ENCODE data around the gene OR5T3.
"Not testable (repeated sequence)": the region's sequence is repeated elsewhere in the genome, so short reads cannot be mapped to it uniquely, and the experiment has no call there.

The OR5T3 gene

DNA sequence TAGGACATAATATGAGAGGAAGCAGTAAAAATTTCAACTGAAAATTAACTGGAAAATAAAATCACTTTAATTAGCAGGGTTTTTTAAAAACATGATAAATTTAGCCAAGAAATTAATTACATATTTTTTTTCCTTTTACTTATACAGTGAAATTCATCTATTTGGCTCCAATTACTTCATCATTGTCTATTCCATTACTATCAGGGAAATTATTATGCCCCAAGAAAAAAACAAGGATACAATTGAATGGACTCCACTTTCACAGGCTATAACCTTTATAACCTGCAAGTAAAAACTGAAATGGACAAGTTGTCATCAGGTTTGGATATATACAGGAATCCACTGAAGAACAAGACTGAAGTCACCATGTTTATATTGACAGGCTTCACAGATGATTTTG, at the start of gene OR5T3:
Gene OR5T3, plus strand, starts transcription at position 301 of the 400 bp plus-strand sequence. Its CDS starts 0 bp downstream, at position 301.
- no peak for DNase-seq

DNA sequence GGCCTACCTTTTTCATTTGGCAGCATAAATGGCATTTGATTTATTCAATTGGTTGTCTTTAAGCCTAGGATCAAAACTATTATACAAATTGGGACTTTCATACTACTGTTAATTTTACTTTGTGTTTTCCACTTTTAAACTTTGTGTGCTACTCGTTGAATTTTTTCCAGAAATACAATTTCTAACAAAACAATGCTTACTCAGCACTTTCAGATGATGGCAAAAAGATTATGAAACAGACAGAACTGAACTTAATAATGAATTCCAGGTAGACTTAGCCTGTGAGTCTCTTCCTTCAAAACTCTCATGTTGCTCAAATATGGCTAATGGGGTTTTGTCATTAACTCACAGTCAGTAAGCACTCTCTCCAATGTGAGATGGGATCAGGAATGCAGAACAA, 44.3 kb upstream of the OR5T3 start:
- no peak for DNase-seq

DNA sequence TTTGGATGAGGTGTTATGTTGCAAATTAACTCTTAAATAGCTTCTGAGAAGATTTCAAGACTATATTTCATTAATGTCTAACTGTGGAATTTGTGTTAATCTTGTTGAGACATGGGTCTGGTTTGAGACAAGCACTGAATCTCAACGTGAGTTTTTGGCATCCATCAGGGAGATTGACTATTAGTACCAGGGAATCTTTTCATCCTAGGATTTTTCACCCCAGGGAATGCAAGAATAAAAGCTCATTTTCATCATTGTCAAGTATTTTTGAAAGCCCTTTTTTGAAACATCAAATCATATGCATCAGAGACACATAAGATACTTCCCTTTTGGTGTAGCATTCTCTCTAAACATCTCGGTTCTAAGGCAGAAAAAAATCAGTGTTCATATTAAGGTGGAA, 37.5 kb upstream of the OR5T3 start:
- no peak for DNase-seq

DNA sequence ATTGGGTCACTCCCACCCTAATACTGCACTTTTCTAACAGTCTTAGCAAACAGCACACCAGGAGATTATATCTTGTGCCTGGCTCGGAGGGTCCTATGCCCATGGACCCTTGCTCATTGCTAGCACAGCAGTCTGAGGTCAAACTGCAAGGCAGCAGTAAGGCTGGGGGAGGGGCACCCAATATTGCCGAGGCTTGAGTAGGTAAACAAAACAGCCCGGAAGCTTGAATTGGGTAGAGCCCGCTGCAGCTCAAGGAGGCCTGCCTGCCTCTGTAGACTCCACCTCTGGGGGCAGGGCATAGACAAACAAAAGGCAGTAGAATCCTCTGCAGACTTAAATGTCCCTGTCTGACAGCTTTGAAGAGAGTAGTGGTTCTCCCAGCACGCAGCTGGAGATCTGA, 32.3 kb upstream of the OR5T3 start:
- DNase-seq, result not testable (repeated sequence)

DNA sequence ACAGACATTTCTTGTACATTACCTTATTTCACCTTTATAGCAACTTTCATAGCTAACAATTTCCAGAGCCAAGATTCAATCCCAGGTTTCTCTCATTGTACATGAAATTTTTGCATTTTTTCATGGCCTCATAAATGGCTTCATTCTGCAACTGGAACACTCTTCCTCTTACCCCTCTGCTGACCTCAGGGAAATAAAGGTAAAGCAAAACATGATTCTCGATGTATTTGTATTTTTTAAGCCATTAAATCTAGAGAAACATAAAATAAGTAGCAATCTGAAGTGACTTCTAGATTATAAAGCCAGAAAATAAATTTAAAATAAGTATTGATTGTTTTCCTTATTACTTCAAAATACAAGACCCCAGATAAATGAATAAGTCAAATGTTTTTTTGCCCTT, 17.9 kb upstream of the OR5T3 start, which contains the start of gene OR5T2:
Gene OR5T2, minus strand, starts transcription at position 101 of the 400 bp plus-strand sequence. CDS start 1,193 bp downstream, outside the sequence.
- no peak for DNase-seq

DNA sequence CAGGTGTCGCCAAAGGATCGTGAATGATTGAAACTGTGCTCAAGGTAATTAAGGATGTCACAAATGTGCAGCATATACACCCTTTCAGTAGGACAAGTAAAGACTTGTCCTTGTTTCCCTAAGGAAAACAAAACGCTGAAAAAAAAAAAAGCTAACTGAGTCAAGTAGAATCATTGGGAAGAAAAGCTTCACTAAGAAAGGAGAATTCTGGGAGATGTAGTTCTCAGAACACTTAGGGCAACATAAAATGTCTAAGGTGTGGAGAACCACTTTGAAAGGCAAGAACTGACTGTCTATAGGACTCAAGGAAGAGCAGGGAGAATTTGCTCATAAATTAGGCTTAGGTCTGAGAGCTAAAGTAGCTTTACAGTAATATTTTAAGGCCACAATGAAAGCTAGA, 19.0 kb downstream of the OR5T3 start:
- no peak for DNase-seq

DNA sequence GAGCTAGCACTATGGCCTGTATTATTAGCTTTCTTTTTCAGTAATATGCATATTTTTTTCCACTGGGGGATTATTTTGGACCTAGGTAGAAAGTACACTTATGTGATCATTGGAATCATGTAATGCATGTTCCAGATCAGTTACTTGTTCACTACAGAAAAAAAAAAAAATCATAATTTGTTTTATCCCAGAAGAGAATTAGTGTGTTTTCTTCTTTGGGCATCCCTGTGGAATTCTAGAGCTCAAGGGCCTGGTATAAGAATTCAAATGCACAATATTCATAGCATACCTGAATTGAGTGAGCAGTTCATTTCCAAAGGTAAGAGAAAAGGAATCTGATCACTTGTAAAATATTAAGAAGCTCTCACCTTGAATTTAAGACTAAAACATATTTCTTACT, 21.8 kb downstream of the OR5T3 start, which contains the start of gene OR5T1:
Gene OR5T1, plus strand, starts transcription at position 301 of the 400 bp plus-strand sequence. CDS start 1,485 bp downstream, outside the sequence.
- DNase-seq, result no peak

DNA sequence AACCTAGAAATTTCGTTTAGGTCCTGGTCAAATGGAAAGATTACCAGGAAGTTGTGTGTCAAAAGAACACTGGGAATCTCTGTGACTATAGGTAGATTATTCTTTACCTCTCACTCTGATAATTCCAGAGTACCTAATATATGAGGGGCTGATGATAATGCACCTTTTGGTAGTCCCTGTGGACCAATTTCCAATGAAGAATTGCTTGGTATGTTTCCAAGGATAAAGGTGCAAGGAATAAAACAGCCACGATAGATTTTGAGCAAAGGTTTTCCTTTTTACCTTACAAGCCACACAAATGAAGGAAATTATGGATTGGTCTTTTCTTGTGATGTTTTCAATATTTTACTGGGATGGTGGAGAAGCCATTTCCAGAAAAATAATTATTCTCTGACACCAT, 40.1 kb downstream of the OR5T3 start, which contains the start of gene OR8H1:
Gene OR8H1, minus strand, starts transcription at position 101 of the 400 bp plus-strand sequence. CDS start 1,192 bp downstream, outside the sequence.
- no peak for DNase-seq

DNA sequence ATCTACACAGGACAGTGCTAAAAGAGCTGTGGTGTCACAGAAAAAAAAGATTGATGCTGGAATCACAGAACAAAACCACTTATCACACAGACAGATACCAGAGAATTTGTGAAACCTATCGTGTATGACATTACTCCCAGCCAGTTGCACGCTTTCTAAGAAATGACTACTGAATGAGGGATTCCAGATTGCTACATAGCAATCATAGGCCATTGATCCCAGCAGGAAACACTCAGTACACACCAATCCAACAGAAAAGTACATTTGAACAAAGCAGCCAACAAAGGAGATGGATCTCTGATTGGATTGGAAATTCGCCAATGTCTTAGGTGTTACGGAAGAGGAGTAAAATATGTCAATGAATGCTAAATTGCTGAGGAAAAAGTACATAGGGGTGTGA, 44.8 kb downstream of the OR5T3 start:
- no peak for DNase-seq
